Measurements from ENCODE around the gene PERCC1.

DNA sequence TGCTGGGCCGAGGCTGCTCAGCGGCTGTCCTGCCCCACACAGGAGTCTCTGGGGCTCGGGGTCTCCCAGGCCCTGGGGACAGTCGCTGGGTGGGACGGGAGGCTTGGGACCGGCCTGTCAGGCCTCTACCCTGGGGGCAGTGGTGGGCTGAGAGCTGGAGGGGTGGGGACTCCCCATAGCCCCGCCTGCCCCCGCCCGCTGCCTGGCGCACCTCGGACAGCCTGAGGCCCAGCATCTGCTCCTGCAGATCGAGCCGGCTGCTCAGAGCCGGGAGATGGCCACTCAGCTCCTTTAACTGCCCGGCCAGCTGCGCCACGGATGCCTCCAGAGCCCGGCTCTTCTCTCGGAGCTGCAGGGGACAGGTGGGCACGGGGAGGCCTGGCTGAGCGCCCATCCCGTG is 6.7 kb downstream of the PERCC1 start:
- TF ChIP-seq, protein P1, sequence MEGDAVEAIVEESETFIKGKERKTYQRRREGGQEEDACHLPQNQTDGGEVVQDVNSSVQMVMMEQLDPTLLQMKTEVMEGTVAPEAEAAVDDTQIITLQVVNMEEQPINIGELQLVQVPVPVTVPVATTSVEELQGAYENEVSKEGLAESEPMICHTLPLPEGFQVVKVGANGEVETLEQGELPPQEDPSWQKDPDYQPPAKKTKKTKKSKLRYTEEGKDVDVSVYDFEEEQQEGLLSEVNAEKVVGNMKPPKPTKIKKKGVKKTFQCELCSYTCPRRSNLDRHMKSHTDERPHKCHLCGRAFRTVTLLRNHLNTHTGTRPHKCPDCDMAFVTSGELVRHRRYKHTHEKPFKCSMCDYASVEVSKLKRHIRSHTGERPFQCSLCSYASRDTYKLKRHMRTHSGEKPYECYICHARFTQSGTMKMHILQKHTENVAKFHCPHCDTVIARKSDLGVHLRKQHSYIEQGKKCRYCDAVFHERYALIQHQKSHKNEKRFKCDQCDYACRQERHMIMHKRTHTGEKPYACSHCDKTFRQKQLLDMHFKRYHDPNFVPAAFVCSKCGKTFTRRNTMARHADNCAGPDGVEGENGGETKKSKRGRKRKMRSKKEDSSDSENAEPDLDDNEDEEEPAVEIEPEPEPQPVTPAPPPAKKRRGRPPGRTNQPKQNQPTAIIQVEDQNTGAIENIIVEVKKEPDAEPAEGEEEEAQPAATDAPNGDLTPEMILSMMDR (conservative IDR thresholded peaks at IDR 0.05 in 1 of 2, IDR thresholded peaks at IDR 0.05 in 1 of 2; ENCODE audit: low read depth in 1 of 2, low read length in 2 of 2), result no peak
- no peak for TF ChIP-seq EZH2 (IDR thresholded peaks at IDR 0.05; ENCODE audit: low read length, missing control alignments)
